Left forelimb (tissue), 1 donor: ENCODE measurements around the gene PCLO.
"Not testable (repeated sequence)": the region's sequence is repeated elsewhere in the genome, so short reads cannot be mapped to it uniquely, and the experiment has no call there.

Source experiments
- DNase-seq: peaks from one replicate; pipeline ENCODE4 v3.0.0-alpha.2; 2018; ENCODE audit warnings: low spot score

Gene PCLO

DNA sequence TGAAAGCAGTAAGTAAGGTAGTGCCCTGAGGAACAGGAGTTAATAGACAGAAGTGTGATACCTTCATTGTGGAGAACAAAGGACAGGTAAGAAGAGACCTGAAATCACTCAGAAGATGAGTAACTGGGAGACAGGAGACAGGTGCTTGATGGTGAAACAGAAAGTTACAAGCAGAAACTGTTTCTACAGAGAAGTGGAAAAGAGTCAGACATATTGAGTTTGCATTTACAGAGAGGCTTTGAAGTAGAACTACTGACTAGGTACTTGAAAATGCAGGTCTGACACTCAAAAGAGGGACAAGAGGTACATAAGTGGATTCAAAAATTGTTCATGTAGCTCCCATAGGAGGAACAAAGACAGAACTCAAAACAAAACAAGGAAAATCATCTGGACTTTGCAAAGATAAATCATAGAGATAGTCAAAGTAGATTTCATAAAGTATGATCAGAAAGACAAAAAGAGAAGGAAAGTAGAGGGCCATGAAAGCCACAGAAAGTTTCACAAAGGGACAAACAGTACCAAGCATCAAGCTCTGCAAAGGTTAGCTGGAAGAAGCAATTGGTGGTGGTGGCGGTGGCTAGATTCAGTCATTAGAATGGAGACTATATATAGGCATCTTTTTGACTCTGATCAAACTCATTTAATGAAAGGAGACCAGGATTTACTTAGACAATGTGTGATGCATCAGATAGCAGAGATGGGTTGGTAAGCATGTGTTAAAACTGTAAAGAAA, 198.4 kb downstream of the PCLO start:
- no peak for DNase-seq

DNA sequence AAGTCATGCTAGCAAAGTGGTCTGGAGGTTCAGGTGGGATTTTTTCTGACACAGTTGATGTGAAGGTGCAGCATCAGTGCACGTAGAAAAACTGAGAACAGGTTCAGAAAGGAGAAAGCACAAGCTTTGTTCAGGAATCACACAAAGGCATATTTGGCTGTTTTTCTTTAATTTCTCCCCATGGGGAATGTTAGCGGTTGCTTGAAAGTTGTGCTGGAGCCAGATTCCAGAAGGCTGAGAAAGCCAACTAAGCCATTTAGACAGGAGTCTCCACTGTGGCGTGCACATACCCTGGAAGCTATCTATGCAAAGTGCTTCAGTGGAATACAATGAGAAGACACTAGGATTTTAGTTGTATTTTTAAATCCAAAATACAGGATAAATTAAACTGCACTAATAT, 201.4 kb downstream of the PCLO start:
- DNase-seq = no peak

DNA sequence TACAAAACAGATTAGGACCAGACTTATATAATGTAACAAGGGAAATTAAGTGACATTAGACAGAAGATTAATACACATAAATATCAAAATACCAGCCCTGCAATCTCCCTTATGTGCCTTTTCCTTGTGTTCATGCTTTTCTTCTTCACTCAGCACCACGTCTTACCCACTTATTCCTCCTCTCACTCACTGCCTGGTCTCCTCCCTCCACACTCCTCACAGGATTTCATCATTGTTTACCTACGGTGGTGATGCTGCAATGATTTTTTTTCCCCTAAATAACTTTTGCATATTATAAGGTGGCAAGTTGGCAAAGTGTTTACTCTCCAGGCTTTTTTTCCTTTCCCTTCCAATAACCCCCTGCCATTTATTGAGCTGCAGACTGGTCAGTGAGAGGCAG, 203.2 kb downstream of the PCLO start:
- DNase-seq = no peak

DNA sequence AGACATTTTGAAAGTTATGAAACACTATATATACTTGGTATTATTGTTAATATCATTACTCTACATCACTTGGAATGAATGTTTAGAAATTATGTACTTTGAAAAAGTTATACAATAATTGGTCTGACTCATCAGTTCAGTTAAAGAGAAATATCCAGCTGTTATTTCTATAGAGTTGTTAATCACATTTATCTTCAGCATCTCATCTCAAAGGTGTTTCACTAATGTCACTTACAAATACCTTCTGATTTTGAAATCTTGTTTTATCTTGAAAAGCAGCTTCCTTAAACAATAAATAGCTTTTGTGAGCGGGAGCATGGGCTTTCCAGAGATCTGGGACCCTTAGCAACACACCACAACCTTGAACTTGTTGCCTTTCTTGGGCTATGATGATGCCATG, 205.2 kb downstream of the PCLO start:
- DNase-seq = no peak

DNA sequence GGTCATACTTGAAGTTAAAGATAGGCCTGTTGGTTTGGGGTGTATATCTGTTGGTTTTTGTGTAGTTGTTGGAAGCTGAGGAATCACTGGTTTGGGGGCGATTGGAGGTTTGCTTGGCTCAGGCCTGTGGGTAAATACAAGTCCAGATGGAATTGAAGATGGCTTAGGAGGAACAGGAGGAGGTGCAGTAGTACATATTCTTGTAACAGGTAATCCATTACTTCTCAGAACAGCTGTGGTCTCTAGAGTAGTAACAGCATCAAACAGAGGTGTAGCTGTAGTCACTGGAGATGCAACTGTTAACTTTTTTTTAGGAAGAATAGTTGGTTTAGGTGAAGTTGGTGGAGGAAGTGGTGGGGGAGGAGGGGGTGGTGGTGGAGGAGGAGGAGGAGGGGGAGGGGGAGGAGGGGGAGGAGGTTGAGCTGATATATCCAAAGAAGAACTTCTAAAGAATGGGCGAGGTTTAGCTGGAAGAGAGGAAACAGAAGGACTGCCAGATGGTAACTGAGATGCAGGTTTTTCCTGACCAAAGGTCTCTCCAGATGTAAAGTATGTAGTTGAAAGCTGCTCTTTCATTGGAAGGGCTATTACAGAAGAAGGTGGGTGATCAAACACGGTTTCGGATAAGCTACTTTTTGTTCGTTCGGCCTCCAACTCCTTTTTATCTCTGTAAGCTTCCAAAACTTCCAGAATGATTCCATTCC, 209.2 kb downstream of the PCLO start:
- DNase-seq = no peak

DNA sequence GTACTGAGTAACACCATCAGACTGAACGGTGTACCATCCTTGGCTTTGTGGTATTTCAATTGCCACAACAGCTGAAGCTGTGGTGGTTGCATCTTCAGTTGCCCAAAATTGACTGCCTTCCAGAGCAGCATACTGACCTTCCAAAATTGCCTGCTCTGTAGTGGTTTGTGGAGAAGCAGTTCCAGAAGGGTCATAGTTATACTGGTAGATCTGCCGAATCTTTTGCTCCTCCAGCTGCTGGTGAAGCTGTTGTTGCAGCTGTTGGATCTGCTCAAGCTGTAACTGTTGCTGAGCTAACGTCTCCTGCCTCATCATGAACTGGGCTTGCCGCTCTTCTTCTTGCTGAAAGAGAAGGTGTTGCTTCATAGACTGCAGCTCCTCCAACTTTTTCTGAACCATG, 212.2 kb downstream of the PCLO start:
- DNase-seq = no peak

DNA sequence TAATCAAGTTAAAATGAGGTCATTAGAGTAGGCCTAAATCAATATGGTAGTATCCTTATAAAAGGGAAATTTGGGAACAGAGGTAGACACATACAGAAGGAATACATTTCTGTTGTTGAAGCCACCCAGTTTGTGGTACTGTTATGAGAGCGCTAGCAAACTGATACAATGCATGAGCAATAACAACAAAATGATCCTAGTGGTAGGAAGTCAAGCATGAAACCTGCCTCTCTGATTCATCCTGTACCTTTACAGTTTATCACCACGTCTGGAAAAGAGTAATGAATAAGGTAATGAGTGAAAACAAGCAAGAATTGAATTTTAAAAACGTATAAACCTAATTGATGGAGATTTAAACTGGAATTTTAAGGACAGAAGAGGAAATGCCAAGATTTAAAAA, 217.2 kb downstream of the PCLO start:
- no peak for DNase-seq

DNA sequence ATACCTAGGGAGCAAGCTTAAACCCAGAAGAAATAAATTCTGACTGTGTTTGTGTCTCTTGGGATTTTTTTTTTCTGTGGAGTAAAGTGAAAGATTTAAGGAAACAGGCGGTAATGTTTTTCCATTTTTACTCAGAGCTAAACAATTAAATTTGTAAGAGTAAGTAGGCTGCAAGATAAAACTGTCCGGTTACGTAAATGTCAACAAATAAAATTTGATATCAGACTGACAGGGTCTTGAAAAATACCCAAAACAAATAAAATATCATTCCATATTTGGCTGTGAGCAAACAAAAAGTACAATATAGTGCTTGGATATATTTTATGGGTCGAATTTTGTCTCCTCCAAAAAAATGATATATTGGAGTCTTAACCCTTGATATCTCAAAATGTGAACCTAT, 217.6 kb downstream of the PCLO start:
- DNase-seq = no peak

DNA sequence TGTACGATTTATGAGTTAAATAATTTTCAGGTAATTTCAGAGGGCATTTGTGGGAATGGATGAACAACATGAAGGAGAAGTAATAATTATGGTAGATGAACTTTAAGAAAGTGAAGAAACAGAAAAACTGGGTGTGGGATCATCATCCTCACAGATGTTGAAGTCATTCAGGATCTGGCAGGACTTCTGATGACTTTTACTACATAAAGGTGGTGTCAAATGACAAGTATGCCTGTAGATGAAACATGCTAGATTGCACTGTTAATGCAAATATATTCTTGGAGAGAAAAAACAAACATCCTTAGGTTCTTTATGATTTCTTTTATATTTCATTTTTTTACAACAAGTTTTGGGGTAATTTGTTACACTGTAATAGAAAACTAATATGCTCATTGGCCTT, 230.2 kb downstream of the PCLO start:
- DNase-seq = no peak

DNA sequence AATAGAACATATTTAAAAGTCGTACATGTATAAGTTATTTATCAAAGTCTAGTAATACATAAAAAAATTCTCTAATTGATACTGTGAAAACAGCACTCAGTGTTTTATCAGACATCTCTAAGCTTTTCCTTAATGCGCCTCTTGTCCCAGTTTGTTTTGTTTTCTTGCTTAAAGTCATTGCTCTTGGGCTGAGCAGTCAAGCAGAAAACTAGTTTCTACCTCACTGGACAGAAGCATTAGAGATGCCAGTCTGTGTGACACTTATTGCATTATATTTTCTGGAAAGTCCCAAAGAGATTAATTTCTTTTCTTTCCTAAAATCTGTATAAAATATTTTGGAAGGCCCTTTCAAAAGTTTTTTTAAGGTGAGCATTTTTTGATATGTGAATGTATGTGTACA, 236.2 kb downstream of the PCLO start:
- no peak for DNase-seq

DNA sequence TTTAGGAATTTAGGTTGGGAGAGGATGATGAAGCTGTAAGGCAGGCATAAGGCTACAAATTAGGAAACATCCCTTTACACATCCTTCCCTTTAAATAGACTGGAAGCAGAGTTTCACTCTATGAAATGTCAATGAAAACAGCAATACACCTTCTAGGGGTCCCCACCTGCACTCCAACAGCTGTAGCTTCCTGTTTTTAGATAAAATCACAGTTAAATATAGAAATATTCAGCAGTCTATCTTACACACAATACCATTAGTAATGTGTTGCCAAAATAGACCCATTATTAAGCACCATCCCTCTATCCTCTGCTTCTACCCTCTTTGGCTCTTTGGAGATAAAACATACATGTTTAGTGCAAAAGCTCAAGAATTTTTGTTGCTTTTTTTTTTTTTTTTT, 237.4 kb downstream of the PCLO start:
- DNase-seq = no peak

DNA sequence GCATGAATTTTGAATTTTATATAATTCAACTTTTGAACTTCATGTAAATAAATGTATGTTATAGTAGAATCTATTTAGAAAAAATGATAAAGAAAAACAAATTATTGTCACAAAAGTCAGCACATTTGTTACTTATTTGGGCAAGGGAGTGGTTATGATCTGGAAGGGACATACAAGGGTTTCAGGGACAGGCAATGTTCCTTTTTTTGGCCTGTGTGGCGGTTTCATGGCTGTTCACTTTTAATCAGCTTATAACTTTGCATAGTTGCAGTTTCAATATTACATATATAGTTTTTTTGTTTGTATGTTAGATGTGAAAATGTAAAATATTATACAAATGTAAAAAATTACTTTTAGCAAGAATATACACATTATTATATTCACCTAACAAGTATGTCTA, 256.2 kb downstream of the PCLO start:
- DNase-seq = no peak

DNA sequence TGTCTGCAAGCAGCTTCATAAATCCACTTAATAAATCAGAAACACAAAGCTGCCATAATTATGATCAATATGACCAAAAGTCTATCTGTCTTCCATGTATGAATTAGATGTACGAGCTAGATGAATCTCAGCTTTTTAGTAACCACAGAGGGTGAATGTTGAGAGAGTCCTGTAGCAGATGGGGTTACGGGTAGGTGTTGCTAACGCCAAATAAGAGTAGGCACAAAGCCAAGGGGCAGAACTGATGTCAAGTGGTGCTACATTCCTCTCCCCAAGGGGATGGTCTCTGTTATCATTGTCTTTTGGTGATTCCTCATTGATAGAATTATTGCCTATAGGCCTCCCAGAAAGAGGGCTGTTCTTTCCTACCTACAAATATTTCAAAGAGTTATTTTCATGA, 257.8 kb downstream of the PCLO start:
- DNase-seq = no peak

DNA sequence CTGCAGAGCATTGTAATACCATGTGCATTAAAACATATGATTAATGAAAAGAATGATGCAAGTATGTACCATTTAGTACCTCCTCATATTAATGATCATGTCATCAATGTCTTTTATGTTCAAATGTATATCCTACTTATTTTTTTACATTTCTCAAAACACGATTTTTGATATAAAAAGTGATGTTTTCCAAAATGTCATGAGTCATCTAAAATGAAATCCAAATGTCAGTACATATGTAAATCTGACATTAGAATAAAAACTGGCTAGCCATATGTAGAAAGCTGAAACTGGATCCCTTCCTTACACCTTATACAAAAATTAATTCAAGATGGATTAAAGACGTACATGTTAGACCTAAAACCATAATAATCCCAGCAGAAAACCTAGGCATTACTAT, 261.6 kb downstream of the PCLO start:
- DNase-seq = not testable (repeated sequence)

DNA sequence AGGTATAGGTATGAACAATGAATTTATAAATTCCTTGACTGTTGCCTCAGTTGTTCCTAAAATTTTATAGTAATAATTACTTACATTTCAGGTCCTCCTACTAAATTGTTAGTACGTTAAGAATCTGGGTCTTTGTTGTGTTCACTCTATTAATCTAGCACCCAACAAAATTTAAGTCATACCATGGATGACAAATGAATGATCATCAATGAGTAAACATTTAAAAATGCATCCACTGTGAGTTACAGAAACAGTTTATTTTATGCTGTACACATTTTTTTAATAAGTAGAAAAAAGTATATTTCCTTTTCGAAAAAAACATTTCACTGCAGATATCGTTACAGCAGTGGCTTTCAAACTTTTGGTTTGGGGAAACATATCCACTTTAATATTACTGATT, 265.2 kb downstream of the PCLO start:
- DNase-seq = no peak

DNA sequence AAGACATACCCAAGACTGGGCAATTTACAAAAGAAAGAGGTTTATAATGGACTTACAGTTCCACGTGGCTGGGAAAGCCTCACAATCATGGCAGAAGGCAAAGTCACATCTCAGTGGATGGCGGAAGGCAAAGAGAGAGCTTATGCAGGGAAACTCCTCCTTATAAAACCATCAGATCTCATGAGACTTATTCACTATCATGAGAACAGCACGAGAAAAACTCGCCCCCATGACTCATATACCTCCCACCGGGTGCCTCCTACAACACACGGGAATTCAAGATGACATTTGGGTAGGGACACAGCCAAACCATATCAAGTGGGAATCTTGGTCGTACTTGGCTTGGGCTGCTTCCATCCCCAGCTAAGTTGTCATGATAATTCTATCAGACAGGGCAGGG, 268.3 kb downstream of the PCLO start:
- DNase-seq = not testable (repeated sequence)

DNA sequence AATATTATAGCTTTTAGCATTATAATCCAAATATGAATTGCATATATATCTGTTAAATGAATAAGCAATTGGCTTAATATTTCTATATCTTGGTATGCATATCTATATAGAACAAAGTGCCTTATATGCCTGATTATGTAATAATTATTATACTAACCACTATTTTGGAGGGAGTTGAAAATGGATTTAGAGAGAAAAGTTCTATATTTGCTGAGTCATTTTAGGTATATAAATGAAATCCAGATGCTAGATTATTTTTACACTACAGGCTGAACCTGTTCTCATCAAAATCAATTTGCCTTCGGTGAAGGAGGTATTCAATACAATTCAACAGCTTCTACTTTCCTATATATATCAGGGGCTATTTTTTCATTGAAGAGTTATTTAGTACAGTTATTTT, 276.4 kb downstream of the PCLO start:
- DNase-seq = no peak

DNA sequence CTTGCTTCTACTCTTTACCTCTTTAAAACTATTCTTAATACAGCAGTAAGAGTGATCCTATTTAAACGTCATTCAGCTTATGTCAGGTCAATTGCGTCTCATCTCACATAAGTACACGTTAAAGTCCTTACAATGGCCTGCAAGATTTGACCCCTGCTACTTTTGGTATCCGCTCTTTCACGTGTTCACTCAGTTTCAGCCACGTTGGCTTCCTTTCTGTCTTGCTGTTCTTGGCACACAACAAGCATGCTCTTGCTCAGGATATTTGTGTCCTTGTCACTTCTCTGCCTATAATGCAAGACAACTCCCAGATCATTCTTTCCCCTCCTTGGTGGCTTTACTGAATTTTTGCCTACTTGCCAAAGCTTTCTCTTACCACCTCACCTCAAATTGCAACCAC, 296.8 kb downstream of the PCLO start:
- DNase-seq = no peak

DNA sequence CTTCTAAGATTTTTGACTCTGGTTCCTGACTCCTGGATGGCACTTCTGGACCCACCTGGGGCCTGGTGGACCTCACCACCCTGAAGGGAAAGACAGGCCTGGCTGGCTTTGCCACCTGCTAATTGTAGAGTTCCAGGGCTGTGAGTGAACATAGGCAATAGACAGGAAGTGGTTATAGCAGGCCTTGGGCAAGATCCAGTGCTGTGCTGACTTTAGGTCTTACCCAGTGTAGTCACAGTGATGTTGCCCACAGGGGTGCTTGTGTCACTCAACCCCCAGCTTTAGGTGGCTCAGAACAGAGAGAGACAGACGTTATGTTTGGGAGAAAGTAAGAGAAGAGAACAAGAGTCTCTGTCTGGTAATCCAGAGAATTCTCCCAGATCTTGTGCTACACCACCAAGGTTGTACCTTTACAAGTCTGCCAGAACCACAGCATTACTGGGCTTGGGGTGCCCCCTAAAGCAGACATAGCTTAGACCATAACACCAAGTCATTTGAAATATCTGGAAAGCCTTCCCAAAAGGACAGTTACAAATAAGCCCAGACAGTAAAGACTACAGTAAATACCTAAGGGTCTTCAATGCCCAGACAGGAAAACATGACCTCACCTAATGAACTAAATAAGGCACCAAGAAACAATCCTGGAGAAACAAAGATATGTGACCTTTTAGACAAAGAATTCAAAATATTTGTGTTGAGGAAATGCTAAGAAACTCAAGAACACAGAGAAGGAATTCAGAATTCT, 303.4 kb downstream of the PCLO start:
- no peak for DNase-seq

DNA sequence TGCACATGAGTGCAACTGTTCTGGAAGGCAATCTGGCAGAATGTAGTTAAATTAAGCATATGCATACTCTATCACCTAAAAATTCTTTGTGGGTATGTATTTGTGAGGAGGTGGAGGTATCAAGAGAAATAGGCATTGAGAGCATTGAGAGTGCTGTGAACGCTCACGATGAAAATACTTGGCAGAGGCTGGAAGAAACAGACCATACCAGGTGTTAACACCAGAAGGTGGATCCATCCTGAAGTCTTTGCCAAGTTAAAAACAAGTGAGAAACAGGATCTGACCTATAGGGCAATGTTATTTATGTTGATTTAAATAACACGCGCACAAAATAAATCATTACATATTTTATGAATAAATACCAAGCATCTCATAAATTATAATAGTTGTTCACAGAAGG, 311.6 kb downstream of the PCLO start:
- no peak for DNase-seq

DNA sequence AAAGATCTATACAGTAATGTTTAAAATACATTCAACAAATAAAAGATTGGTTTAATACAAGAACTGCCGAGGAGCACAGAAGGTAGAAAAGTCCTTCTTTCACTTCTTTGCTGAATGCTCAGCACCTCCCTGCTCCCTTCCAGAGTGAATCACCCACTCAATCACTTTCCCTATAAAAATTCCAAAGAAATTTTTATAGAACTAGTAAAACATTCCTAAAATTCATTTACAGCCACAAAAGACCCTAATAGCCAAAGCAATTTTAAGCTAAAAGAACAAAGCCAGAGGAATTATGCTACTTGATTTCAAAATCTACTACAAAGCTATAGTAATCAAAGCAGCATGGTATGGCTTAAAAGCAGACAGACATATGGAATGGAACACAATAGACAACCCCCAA, 320.9 kb downstream of the PCLO start:
- DNase-seq = no peak

DNA sequence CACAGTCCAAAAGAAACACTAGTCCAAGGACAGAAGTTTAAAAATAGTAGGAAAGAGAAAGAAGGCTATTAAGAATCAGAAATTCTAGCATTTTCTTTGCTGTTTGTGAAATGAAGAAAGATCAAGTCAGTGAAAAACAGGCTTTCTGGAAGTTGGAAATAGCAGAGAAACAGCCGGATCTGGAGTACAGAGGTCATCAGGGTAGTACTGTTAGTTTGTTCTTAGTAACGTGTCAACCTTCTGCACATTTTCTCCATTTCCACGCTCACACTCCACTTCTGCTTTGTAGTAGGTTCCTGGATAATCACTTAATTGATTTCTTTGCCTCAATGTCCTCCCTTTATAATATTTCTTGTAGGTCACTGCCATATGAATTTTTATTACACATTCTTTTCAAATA, 322.6 kb downstream of the PCLO start:
- no peak for DNase-seq

DNA sequence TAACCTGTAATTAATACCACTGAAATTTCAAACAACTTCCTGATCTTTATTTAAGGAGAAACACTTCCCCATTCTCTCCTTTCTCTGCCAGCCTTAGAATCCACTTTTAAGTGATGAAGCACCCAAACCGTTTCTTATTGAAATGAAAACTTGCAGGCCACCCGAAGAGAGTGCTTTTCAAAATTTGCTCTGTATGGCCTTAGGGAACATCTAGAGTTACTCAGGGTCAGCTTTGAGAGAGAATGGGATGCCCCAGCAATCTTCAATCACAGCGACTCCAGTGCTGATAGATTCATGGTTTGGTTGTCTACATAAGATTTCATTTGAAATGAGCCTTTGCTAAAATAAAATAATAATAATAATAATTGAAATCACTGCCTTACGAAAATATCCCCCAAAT, 323.1 kb downstream of the PCLO start:
- DNase-seq = no peak
